Superior temporal gyrus (tissue), 1 donor: Measurements from ENCODE around the gene TIPARP.
"Not testable (repeated sequence)": the region's sequence is repeated elsewhere in the genome, so short reads cannot be mapped to it uniquely, and the experiment has no call there.

Source experiments
- DNase-seq: peaks from one replicate; pipeline ENCODE4 v3.0.0-alpha.2; 2016; ENCODE audit errors: extremely low spot score

Gene TIPARP

GRCh38 chr3:156740581-156740980, 66.2 kb downstream of the TIPARP start:
- DNase-seq, result not testable (repeated sequence)

- DNase-seq, result no peak
These were observed 67.5 kb downstream of the TIPARP start for GRCh38 chr3:156741935-156742334.

- no peak for DNase-seq
These were observed 68.0 kb downstream of the TIPARP start for GRCh38 chr3:156742401-156742800.

GRCh38 chr3:156743859-156744258, 69.5 kb downstream of the TIPARP start:
- no peak for DNase-seq

GRCh38 chr3:156744631-156745030, 70.2 kb downstream of the TIPARP start:
- no peak for DNase-seq

- DNase-seq, result no peak
These were observed 71.4 kb downstream of the TIPARP start for GRCh38 chr3:156745766-156746165.

- DNase-seq, result no peak
These were observed 72.7 kb downstream of the TIPARP start for GRCh38 chr3:156747046-156747445.

- peak; percentile 46 for DNase-seq
These were observed 74.9 kb downstream of the TIPARP start for GRCh38 chr3:156749244-156749643.

- peak; percentile 17 for DNase-seq
These were observed 75.9 kb downstream of the TIPARP start for GRCh38 chr3:156750191-156750873.

GRCh38 chr3:156750874-156751245, 76.5 kb downstream of the TIPARP start:
- no peak for DNase-seq

GRCh38 chr3:156751461-156752025, 77.2 kb downstream of the TIPARP start:
- no peak for DNase-seq
